Stimulated activated CD4-positive, alpha-beta T cell treated with anti-CD3 and anti-CD28 coated beads, TNF-alpha, amount 100 ng/mL, for 4 hours (primary cell): ENCODE results near the gene SLC29A2.
"Not testable (repeated sequence)": the region's sequence is repeated elsewhere in the genome, so short reads cannot be mapped to it uniquely, and the experiment has no call there.

Source experiments
- DNase-seq, 3 experiments: peaks; one replicate each; pipeline ENCODE4 v3.0.0-alpha.2; 2020; ENCODE audit warnings: low read depth in 3 of 3

The SLC29A2 gene

GRCh38 chr11:66384316-66384715 is 12.8 kb upstream of the SLC29A2 start:
- not testable (repeated sequence) for DNase-seq

GRCh38 chr11:66380264-66380663 is 8.7 kb upstream of the SLC29A2 start:
- not testable (repeated sequence) for DNase-seq

GRCh38 chr11:66373690-66374287 is 2.2 kb upstream of the SLC29A2 start:
- DNase-seq: not testable (repeated sequence)

GRCh38 chr11:66373265-66373664 is 1.7 kb upstream of the SLC29A2 start:
- DNase-seq: no peak

- DNase-seq: no peak
Measured at GRCh38 chr11:66369073-66369894, 2.3 kb downstream of the SLC29A2 start.

GRCh38 chr11:66368484-66368883 is 3.1 kb downstream of the SLC29A2 start:
- DNase-seq: no peak

- no peak for DNase-seq
Measured at GRCh38 chr11:66367561-66368312, 3.8 kb downstream of the SLC29A2 start.

GRCh38 chr11:66366844-66367477 is 4.6 kb downstream of the SLC29A2 start:
- DNase-seq: no peak

- no peak for DNase-seq
Measured at GRCh38 chr11:66365711-66366619, 5.6 kb downstream of the SLC29A2 start.

GRCh38 chr11:66365166-66365565 is 6.4 kb downstream of the SLC29A2 start:
- no peak for DNase-seq

GRCh38 chr11:66363805-66364535 is 7.6 kb downstream of the SLC29A2 start:
- peak; percentile 35 to 53 (median 35) for DNase-seq

- no peak for DNase-seq
Measured at GRCh38 chr11:66363187-66363601, 8.4 kb downstream of the SLC29A2 start.

- DNase-seq: no peak
Measured at GRCh38 chr11:66362481-66363147, 8.9 kb downstream of the SLC29A2 start.

- no peak for DNase-seq
Measured at GRCh38 chr11:66361502-66361941, 10.0 kb downstream of the SLC29A2 start.

- no peak for DNase-seq
Measured at GRCh38 chr11:66360406-66361073, 11.0 kb downstream of the SLC29A2 start.

- DNase-seq: no peak
Measured at GRCh38 chr11:66359662-66360087, 11.9 kb downstream of the SLC29A2 start.

- DNase-seq: not testable (repeated sequence)
Measured at GRCh38 chr11:66350560-66351235, 20.9 kb downstream of the SLC29A2 start.

- no peak for DNase-seq
Measured at GRCh38 chr11:66349084-66349386, 22.5 kb downstream of the SLC29A2 start.
